A549 (cell line): ENCODE measurements around the gene LIMD2.

Experiments used
- BHLHE40 ChIP-seq: IDR thresholded peaks from 2 replicates; pipeline ENCODE4 v1.6.1; 2012; ENCODE audit warnings: low read depth, low read length, inconsistent platforms
- CEBPB ChIP-seq, 2 experiments: fragments of >200 bp in 1 of 2; sonication (Bioruptor Twin) in 1 of 2; formaldehyde crosslinking in 1 of 2; IDR thresholded peaks; 2 replicates each; pipeline ENCODE4 v1.6.1; 2012 to 2016
- CHD4 ChIP-seq: fragments of 200-600 bp; sonication (generic); IDR thresholded peaks from 2 replicates; pipeline ENCODE4 v1.6.1; 2016; ENCODE audit warnings: antibody characterized with exemption, mild to moderate bottlenecking, borderline replicate concordance
- JUN ChIP-seq, 2 experiments: fragments of >200 bp; sonication (Bioruptor Twin); formaldehyde crosslinking; IDR thresholded peaks; 2 replicates in 1 of 2; 3 replicates in 1 of 2; pipeline ENCODE4 v1.6.1; 2016 to 2017
- KDM1A ChIP-seq: fragments of 200-600 bp; sonication (generic); IDR thresholded peaks from 2 replicates; pipeline ENCODE4 v1.6.1; 2016; ENCODE audit warnings: low read depth, mild to moderate bottlenecking
- MYC ChIP-seq: IDR thresholded peaks from 2 replicates; pipeline ENCODE4 v1.6.1; 2012; ENCODE audit warnings: mild to moderate bottlenecking, inconsistent platforms, low read length, improper control_type of control experiment, borderline replicate concordance
- POLR2A ChIP-seq: IDR thresholded peaks from 2 replicates; pipeline ENCODE4 v1.6.1; 2012; ENCODE audit warnings: mild to moderate bottlenecking, low read length
- RNF2 ChIP-seq: fragments of 200-600 bp; sonication (generic); IDR thresholded peaks from 2 replicates; pipeline ENCODE4 v1.6.1; 2016; ENCODE audit warnings: low read depth, mild to moderate bottlenecking, antibody characterized with exemption, moderate library complexity, borderline replicate concordance
- TFCP2L1 ChIP-seq: fragments of 250-450 bp; sonication (Bioruptor Pico); IDR thresholded peaks from 2 replicates; pipeline ENCODE4 v1.5.0; 2021; ENCODE audit warnings: mild to moderate bottlenecking
- TF ChIP-seq, protein P1 (sequence below): fragments of >200 bp; sonication (Bioruptor Twin); formaldehyde crosslinking; IDR thresholded peaks from 3 replicates; pipeline ENCODE4 v1.5.1; 2016
- TF ChIP-seq, protein P2 (sequence below): fragments of 200-600 bp; sonication (generic); IDR thresholded peaks from 2 replicates; pipeline ENCODE4 v1.6.1; 2016; ENCODE audit warnings: antibody characterized with exemption, mild to moderate bottlenecking, moderate library complexity

GRCh38 chr17:63695889-63696288 lies 4.0 kb downstream of the LIMD2 start:
- TF ChIP-seq POLR2A: no peak
- TF ChIP-seq, protein P1, sequence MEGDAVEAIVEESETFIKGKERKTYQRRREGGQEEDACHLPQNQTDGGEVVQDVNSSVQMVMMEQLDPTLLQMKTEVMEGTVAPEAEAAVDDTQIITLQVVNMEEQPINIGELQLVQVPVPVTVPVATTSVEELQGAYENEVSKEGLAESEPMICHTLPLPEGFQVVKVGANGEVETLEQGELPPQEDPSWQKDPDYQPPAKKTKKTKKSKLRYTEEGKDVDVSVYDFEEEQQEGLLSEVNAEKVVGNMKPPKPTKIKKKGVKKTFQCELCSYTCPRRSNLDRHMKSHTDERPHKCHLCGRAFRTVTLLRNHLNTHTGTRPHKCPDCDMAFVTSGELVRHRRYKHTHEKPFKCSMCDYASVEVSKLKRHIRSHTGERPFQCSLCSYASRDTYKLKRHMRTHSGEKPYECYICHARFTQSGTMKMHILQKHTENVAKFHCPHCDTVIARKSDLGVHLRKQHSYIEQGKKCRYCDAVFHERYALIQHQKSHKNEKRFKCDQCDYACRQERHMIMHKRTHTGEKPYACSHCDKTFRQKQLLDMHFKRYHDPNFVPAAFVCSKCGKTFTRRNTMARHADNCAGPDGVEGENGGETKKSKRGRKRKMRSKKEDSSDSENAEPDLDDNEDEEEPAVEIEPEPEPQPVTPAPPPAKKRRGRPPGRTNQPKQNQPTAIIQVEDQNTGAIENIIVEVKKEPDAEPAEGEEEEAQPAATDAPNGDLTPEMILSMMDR: no peak
- TF ChIP-seq KDM1A: no peak
- TF ChIP-seq RNF2: no peak
- TF ChIP-seq MYC: no peak
- TF ChIP-seq BHLHE40: no peak
- TF ChIP-seq, protein P2, sequence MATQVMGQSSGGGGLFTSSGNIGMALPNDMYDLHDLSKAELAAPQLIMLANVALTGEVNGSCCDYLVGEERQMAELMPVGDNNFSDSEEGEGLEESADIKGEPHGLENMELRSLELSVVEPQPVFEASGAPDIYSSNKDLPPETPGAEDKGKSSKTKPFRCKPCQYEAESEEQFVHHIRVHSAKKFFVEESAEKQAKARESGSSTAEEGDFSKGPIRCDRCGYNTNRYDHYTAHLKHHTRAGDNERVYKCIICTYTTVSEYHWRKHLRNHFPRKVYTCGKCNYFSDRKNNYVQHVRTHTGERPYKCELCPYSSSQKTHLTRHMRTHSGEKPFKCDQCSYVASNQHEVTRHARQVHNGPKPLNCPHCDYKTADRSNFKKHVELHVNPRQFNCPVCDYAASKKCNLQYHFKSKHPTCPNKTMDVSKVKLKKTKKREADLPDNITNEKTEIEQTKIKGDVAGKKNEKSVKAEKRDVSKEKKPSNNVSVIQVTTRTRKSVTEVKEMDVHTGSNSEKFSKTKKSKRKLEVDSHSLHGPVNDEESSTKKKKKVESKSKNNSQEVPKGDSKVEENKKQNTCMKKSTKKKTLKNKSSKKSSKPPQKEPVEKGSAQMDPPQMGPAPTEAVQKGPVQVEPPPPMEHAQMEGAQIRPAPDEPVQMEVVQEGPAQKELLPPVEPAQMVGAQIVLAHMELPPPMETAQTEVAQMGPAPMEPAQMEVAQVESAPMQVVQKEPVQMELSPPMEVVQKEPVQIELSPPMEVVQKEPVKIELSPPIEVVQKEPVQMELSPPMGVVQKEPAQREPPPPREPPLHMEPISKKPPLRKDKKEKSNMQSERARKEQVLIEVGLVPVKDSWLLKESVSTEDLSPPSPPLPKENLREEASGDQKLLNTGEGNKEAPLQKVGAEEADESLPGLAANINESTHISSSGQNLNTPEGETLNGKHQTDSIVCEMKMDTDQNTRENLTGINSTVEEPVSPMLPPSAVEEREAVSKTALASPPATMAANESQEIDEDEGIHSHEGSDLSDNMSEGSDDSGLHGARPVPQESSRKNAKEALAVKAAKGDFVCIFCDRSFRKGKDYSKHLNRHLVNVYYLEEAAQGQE: no peak
- no peak for TF ChIP-seq CHD4
- no peak for TF ChIP-seq TFCP2L1 (CRISPR knock-in tag)
- TF ChIP-seq CEBPB (IDR thresholded peaks at IDR 0.05): no peak
- no peak for TF ChIP-seq JUN (IDR thresholded peaks at IDR 0.05)
